ENCODE data around the gene CNOT6.

Gene CNOT6

GRCh38 chr5:180626661-180627385 is 132.6 kb downstream of the CNOT6 start:
- Histone ChIP-seq H3K9me3 (no peaks in the 10 kb centered on the region), H3K27me3 (no peaks in the 10 kb centered on the region)

DNA sequence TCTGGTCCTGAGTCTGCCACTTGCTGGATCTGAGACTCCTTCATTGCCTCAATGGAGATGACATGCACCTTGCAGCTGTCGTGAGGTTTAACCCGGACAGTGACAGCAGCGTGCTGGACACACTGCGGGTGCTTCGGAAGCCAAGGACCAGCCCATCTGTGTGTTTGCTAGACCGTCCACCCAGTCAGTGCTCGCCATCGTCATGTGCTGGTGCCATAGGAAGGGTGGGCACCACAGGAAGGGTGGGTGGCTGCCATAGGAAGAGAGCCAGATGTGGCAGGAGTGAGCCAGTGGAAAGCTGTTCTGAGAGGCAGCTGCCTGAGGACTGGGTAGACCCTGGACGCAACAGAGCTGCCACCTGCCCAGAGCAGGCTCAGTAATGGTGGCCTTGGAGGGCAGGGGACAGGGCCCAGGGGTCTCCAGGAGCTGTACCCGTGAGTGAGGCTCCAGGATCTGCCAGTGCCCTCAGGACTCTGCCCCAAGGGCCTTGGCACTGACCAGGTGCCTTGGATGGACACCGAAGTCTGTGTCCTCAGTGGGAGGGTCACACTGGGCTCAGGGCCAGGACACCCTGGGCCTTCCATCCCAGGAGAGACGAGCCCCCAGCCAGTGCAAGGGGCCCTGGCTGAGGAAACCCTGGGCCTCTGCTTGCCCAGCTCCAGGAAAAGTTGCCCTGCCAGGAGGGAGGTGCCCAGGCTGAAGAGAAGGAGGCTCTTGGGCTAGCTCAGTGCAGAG is 133.4 kb downstream of the CNOT6 start:
- Histone ChIP-seq H3K27me3 (no peaks in the 10 kb centered on the region), H3K4me3 (ENCODE audit: low read depth in 1 of 2, low read length in 1 of 2) (no peak overlapping the region), H3K36me3 (no peaks in the 10 kb centered on the region), H3K27ac (no peak overlapping the region), H3K9me3 (no peaks in the 10 kb centered on the region), H3K4me1 (ENCODE audit: control insufficient read depth in 1 of 2, insufficient read depth in 1 of 2, low read depth in 1 of 2, low read length in 1 of 2) (peaks cover 4 to 5% of the 10 kb centered on the region in 2 experiments)
- TF ChIP-seq CTCF (IDR thresholded peaks at IDR 0.05), result no peak

More at GRCh38 chr5:180626661-180627385, 132.6 kb downstream of the CNOT6 start:
- Histone ChIP-seq H3K36me3 (no peaks in the 10 kb centered on the region), H3K4me3 (ENCODE audit: low read depth in 1 of 2, low read length in 1 of 2) (no peak overlapping the region), H3K27ac (no peak overlapping the region), H3K4me1 (ENCODE audit: control insufficient read depth in 1 of 2, insufficient read depth in 1 of 2, low read depth in 1 of 2, low read length in 1 of 2) (peaks cover 4 to 5% of the 10 kb centered on the region in 2 experiments)
- TF ChIP-seq CTCF (IDR thresholded peaks at IDR 0.05), result no peak

Measured in neutrophil (primary cell).